Measurements from ENCODE around the gene HOPX. TPM values are rescaled to one million over a fixed set of nuclear protein-coding genes. Genes with fewer than 3 reads are reported as not detected.

Gene HOPX
- total RNA-seq, 1 experiment from 2014 or later: 1.0 TPM

GRCh38 chr4:56690393-56690792, 9.3 kb upstream of the HOPX start:
- H2AFZ ChIP-seq: no peak overlapping the region
- ChIA-PET CTCF (no interaction called here), POLR2A (ENCODE audit: unreplicated experiment) (no interaction called here)
- no peak overlapping the region for H3K27ac ChIP-seq
- no peaks in the 10 kb centered on the region for H4K20me1 ChIP-seq (ENCODE audit: insufficient read depth)
- H3K9me2 ChIP-seq (ENCODE audit: insufficient read depth): no peaks in the 10 kb centered on the region
- H3K9me3 ChIP-seq (ENCODE audit: insufficient read depth, low read depth): no peaks in the 10 kb centered on the region
- H3K79me2 ChIP-seq (ENCODE audit: low read depth): no peaks in the 10 kb centered on the region
- DNase-seq: no peak
- H3K4me1 ChIP-seq (replicated peaks; ENCODE audit: insufficient read depth): peaks cover 3% of the 10 kb centered on the region; the same call in 1 of the 2 replicates
- H3K27me3 ChIP-seq (ENCODE audit: insufficient read depth, low read depth): no peaks in the 10 kb centered on the region
- no TSS peak for BruUV-seq (replicated peaks)
- TF ChIP-seq CTCF (conservative IDR thresholded peaks at IDR 0.05) (no peak), EZH2 (IDR thresholded peaks at IDR 0.05; ENCODE audit: low read depth) (no peak)
- H3F3A ChIP-seq (ENCODE audit: insufficient read depth, low read depth): no peaks in the 10 kb centered on the region
- H3K4me3 ChIP-seq: no peak overlapping the region
- H3K36me3 ChIP-seq (ENCODE audit: low read depth): no peaks in the 10 kb centered on the region
- intact Hi-C loops (cut with micrococcal nuclease; ENCODE audit: unreplicated experiment): no loop called here
- H3K4me2 ChIP-seq: no peak overlapping the region

- intact Hi-C loops (cut with micrococcal nuclease; ENCODE audit: unreplicated experiment): no loop called here
- BruUV-seq (replicated peaks): no TSS peak
- Histone ChIP-seq H3K79me2 (ENCODE audit: low read depth) (no peaks in the 10 kb centered on the region), H3K9me3 (ENCODE audit: insufficient read depth, low read depth) (no peaks in the 10 kb centered on the region), H3K4me1 (replicated peaks; ENCODE audit: insufficient read depth) (no peaks in the 10 kb centered on the region), H3F3A (ENCODE audit: insufficient read depth, low read depth) (no peaks in the 10 kb centered on the region), H3K27me3 (ENCODE audit: insufficient read depth, low read depth) (no peaks in the 10 kb centered on the region), H3K27ac (no peak overlapping the region), H3K9me2 (ENCODE audit: insufficient read depth) (no peaks in the 10 kb centered on the region), H3K4me3 (no peak overlapping the region), H4K20me1 (ENCODE audit: insufficient read depth) (no peaks in the 10 kb centered on the region), H3K36me3 (ENCODE audit: low read depth) (no peaks in the 10 kb centered on the region), H3K4me2 (no peak overlapping the region), H2AFZ (no peak overlapping the region)
- CTCF ChIA-PET: no interaction called here
- DNase-seq: no peak
- POLR2A ChIA-PET (ENCODE audit: unreplicated experiment): interaction anchor here (0.7 kb wide), 1 partner anchor 160 kb away, joined by 8 read pairs; no protein-coding TSS in a partner anchor
- TF ChIP-seq CTCF (conservative IDR thresholded peaks at IDR 0.05) (no peak), EZH2 (IDR thresholded peaks at IDR 0.05; ENCODE audit: low read depth) (no peak)
Observed at GRCh38 chr4:56689201-56689969, 8.3 kb upstream of the HOPX start.

- no peak overlapping the region for H3K27ac ChIP-seq
- POLR2A ChIA-PET (ENCODE audit: unreplicated experiment): no interaction called here
Observed at GRCh38 chr4:56688094-56688647, 7.1 kb upstream of the HOPX start.

More at GRCh38 chr4:56688094-56688647, 7.1 kb upstream of the HOPX start:
- no peak overlapping the region for H2AFZ ChIP-seq
- CTCF ChIA-PET: no interaction called here
- no peak overlapping the region for H3K4me2 ChIP-seq
- H3K27me3 ChIP-seq (ENCODE audit: insufficient read depth, low read depth): no peaks in the 10 kb centered on the region
- no TSS peak for BruUV-seq (replicated peaks)
- TF ChIP-seq CTCF (conservative IDR thresholded peaks at IDR 0.05): no peak
- no peak for TF ChIP-seq EZH2 (IDR thresholded peaks at IDR 0.05; ENCODE audit: low read depth)
- H3K79me2 ChIP-seq (ENCODE audit: low read depth): no peaks in the 10 kb centered on the region
- DNase-seq: no peak
- intact Hi-C loops (cut with micrococcal nuclease; ENCODE audit: unreplicated experiment): no loop called here
- H3K4me3 ChIP-seq: no peak overlapping the region
- no peaks in the 10 kb centered on the region for H3K9me3 ChIP-seq (ENCODE audit: insufficient read depth, low read depth)
- H3F3A ChIP-seq (ENCODE audit: insufficient read depth, low read depth): no peaks in the 10 kb centered on the region
- no peaks in the 10 kb centered on the region for H3K36me3 ChIP-seq (ENCODE audit: low read depth)
- no peaks in the 10 kb centered on the region for H3K4me1 ChIP-seq (replicated peaks; ENCODE audit: insufficient read depth)
- no peaks in the 10 kb centered on the region for H4K20me1 ChIP-seq (ENCODE audit: insufficient read depth)
- H3K9me2 ChIP-seq (ENCODE audit: insufficient read depth): no peaks in the 10 kb centered on the region

Measured in PC-9 (cell line).